ENCODE data around the gene TMEM269.
A peak's percentile ranks its signal among the peaks of the same experiment; 100 is the strongest.
"Not testable (repeated sequence)": the region's sequence is repeated elsewhere in the genome, so short reads cannot be mapped to it uniquely, and the experiment has no call there.

TMEM269 gene

GRCh38 chr1:42746436-42747105 lies 38.2 kb upstream of the TMEM269 start:
- no peak overlapping the region for H3K4me3 ChIP-seq (ENCODE audit: low read depth, low read length)
- DNase-seq (ENCODE audit: low read depth): no peak
- TF ChIP-seq CTCF (IDR thresholded peaks at IDR 0.05; ENCODE audit: low read depth, low read length) (no peak), MAX (IDR thresholded peaks at IDR 0.05; ENCODE audit: low read depth, low read length) (no peak), POLR2A (IDR thresholded peaks at IDR 0.05; ENCODE audit: extremely low read depth, insufficient read length) (no peak), MYC (IDR thresholded peaks at IDR 0.05; ENCODE audit: low read depth, low read length) (no peak)

- peak; percentile 61 for DNase-seq (ENCODE audit: low read depth)
- no peak for TF ChIP-seq MYC (IDR thresholded peaks at IDR 0.05; ENCODE audit: low read depth, low read length)
- TF ChIP-seq CTCF (IDR thresholded peaks at IDR 0.05; ENCODE audit: low read depth, low read length): peak; percentile 70
These were observed 37.7 kb upstream of the TMEM269 start for GRCh38 chr1:42747125-42747524.

GRCh38 chr1:42748021-42748420 lies 36.8 kb upstream of the TMEM269 start:
- DNase-seq (ENCODE audit: low read depth): no peak
- TF ChIP-seq CTCF (IDR thresholded peaks at IDR 0.05; ENCODE audit: low read depth, low read length) (no peak), MAX (IDR thresholded peaks at IDR 0.05; ENCODE audit: low read depth, low read length) (no peak)
- no peak overlapping the region for H3K4me3 ChIP-seq (ENCODE audit: low read depth, low read length)

More at GRCh38 chr1:42747125-42747524, 37.7 kb upstream of the TMEM269 start:
- no peak overlapping the region for H3K4me3 ChIP-seq (ENCODE audit: low read depth, low read length)

- no peak for DNase-seq (ENCODE audit: low read depth)
- H3K4me3 ChIP-seq (ENCODE audit: low read depth, low read length): no peak overlapping the region
- TF ChIP-seq MAX (IDR thresholded peaks at IDR 0.05; ENCODE audit: low read depth, low read length) (no peak), CTCF (IDR thresholded peaks at IDR 0.05; ENCODE audit: low read depth, low read length) (no peak), MYC (IDR thresholded peaks at IDR 0.05; ENCODE audit: low read depth, low read length) (no peak), POLR2A (IDR thresholded peaks at IDR 0.05; ENCODE audit: extremely low read depth, insufficient read length) (no peak)
These were observed 36.1 kb upstream of the TMEM269 start for GRCh38 chr1:42748461-42749410.

GRCh38 chr1:42750041-42750440 lies 34.8 kb upstream of the TMEM269 start:
- TF ChIP-seq CTCF (IDR thresholded peaks at IDR 0.05; ENCODE audit: low read depth, low read length) (no peak), POLR2A (IDR thresholded peaks at IDR 0.05; ENCODE audit: extremely low read depth, insufficient read length) (no peak), MAX (IDR thresholded peaks at IDR 0.05; ENCODE audit: low read depth, low read length) (no peak), MYC (IDR thresholded peaks at IDR 0.05; ENCODE audit: low read depth, low read length) (no peak)
- DNase-seq (ENCODE audit: low read depth): no peak
- no peak overlapping the region for H3K4me3 ChIP-seq (ENCODE audit: low read depth, low read length)

GRCh38 chr1:42751511-42752070 lies 33.2 kb upstream of the TMEM269 start:
- not testable (repeated sequence) for H3K4me3 ChIP-seq (ENCODE audit: low read depth, low read length)

More at GRCh38 chr1:42751511-42752070, 33.2 kb upstream of the TMEM269 start:
- DNase-seq (ENCODE audit: low read depth): not testable (repeated sequence)

All from NB4 (cell line).